ENCODE results near the gene FAM228B. TPM values are rescaled to one million over a fixed set of nuclear protein-coding genes. Genes with fewer than 3 reads are reported as not detected.

FAM228B gene
- total and polyA plus RNA-seq, 2 donors from 2014 or later: 23.2 to 35.2 TPM

GRCh38 chr2:24075915-24076848 lies 47.1 kb upstream of the FAM228B start, which contains the start of gene SF3B6:
SF3B6 (minus strand) TSS chr2:24076326; CDS start chr2:24076229, 97 bp downstream.
- H3K9me3 ChIP-seq (ENCODE audit: control insufficient read depth in 2 of 3, insufficient read depth in 1 of 3, low read length in 3 of 3): no peaks in the 10 kb centered on the region
- no peaks in the 10 kb centered on the region for H3K27me3 ChIP-seq (ENCODE audit: control insufficient read depth, insufficient read depth, low read length)
- FAIRE-seq: peak; percentile 73
- intact Hi-C loops (cut with DNase I): no loop called here
- H3K27ac ChIP-seq (ENCODE audit: low read depth in 2 of 2, low read length in 2 of 2): peak within 1 kb of the TSS; percentile 87 to 97
- TF ChIP-seq, protein P1, sequence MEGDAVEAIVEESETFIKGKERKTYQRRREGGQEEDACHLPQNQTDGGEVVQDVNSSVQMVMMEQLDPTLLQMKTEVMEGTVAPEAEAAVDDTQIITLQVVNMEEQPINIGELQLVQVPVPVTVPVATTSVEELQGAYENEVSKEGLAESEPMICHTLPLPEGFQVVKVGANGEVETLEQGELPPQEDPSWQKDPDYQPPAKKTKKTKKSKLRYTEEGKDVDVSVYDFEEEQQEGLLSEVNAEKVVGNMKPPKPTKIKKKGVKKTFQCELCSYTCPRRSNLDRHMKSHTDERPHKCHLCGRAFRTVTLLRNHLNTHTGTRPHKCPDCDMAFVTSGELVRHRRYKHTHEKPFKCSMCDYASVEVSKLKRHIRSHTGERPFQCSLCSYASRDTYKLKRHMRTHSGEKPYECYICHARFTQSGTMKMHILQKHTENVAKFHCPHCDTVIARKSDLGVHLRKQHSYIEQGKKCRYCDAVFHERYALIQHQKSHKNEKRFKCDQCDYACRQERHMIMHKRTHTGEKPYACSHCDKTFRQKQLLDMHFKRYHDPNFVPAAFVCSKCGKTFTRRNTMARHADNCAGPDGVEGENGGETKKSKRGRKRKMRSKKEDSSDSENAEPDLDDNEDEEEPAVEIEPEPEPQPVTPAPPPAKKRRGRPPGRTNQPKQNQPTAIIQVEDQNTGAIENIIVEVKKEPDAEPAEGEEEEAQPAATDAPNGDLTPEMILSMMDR (IDR thresholded peaks at IDR 0.05; ENCODE audit: borderline replicate concordance, extremely low read depth, insufficient read depth): no peak
- H3K4me3 ChIP-seq (ENCODE audit: low read length in 3 of 3): peak within 1 kb of the TSS; percentile 94 to 100 (median 99)
- H3K4me1 ChIP-seq (ENCODE audit: control insufficient read depth in 2 of 3, insufficient read depth in 2 of 3, low read depth in 1 of 3, low read length in 3 of 3): peaks cover 0 to 5% (median 0%) of the 10 kb centered on the region in 3 donors
- peak; percentile 99 to 100 (median 100) for DNase-seq
- H3K36me3 ChIP-seq (ENCODE audit: control insufficient read depth in 2 of 3, insufficient read depth in 3 of 3, low read length in 3 of 3): peaks cover 5 to 18% (median 7%) of the 10 kb centered on the region in 3 donors
- peak within 1 kb of the TSS; percentile 77 to 92 (median 87) for H3K9ac ChIP-seq (ENCODE audit: low read length in 3 of 3)

GRCh38 chr2:24076849-24077534 lies 46.3 kb upstream of the FAM228B start:
- Histone ChIP-seq H3K9ac (ENCODE audit: low read length in 3 of 3) (peak overlapping the region; percentile 11 to 87 (median 77)), H3K4me1 (ENCODE audit: control insufficient read depth in 2 of 3, insufficient read depth in 2 of 3, low read depth in 1 of 3, low read length in 3 of 3) (peaks cover 0 to 5% (median 0%) of the 10 kb centered on the region in 3 donors), H3K4me3 (ENCODE audit: low read length in 3 of 3) (peak overlapping the region; percentile 67 to 99 (median 94)), H3K9me3 (ENCODE audit: control insufficient read depth in 2 of 3, insufficient read depth in 1 of 3, low read length in 3 of 3) (no peaks in the 10 kb centered on the region), H3K27me3 (ENCODE audit: control insufficient read depth, insufficient read depth, low read length) (no peaks in the 10 kb centered on the region), H3K36me3 (ENCODE audit: control insufficient read depth in 2 of 3, insufficient read depth in 3 of 3, low read length in 3 of 3) (peaks cover 8 to 18% (median 9%) of the 10 kb centered on the region in 3 donors), H3K27ac (ENCODE audit: low read depth in 2 of 2, low read length in 2 of 2) (peak overlapping the region; percentile 87 to 97)
- FAIRE-seq (no peak), DNase-seq (peak in 1 of 5 donors; percentile 53)
- TF ChIP-seq, protein P1 (IDR thresholded peaks at IDR 0.05; ENCODE audit: borderline replicate concordance, extremely low read depth, insufficient read depth): no peak
- intact Hi-C loops (cut with DNase I): no loop called here

DNA sequence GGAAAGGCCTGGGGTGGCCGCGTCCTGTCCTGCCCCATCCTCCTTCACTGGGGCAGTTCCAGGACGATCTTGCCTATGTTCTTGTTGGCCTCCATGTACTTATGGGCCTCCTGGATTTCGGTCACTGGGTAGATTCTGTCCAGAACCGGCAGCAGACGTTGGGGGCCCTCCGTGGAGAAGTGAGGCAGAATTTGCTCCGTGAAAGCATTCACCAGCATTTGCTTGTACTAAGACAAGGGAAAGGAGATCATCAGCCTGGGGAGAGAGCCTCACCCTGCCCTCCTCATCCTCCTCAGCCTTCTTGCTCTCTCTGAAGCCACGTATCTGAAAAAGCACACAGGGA lies 45.8 kb upstream of the FAM228B start:
- FAIRE-seq (no peak), DNase-seq (peak in 1 of 5 donors; percentile 1)
- Histone ChIP-seq H3K27me3 (ENCODE audit: control insufficient read depth, insufficient read depth, low read length) (no peaks in the 10 kb centered on the region), H3K27ac (ENCODE audit: low read depth in 2 of 2, low read length in 2 of 2) (peak overlapping the region; percentile 87 to 97), H3K9me3 (ENCODE audit: control insufficient read depth in 2 of 3, insufficient read depth in 1 of 3, low read length in 3 of 3) (no peaks in the 10 kb centered on the region), H3K9ac (ENCODE audit: low read length in 3 of 3) (peak overlapping the region in 2 of 3 donors; percentile 77 to 87), H3K4me1 (ENCODE audit: control insufficient read depth in 2 of 3, insufficient read depth in 2 of 3, low read depth in 1 of 3, low read length in 3 of 3) (peaks cover 0 to 5% (median 0%) of the 10 kb centered on the region in 3 donors), H3K4me3 (ENCODE audit: low read length in 3 of 3) (peak overlapping the region; percentile 67 to 99 (median 94)), H3K36me3 (ENCODE audit: control insufficient read depth in 2 of 3, insufficient read depth in 3 of 3, low read length in 3 of 3) (peaks cover 9 to 14% (median 12%) of the 10 kb centered on the region in 3 donors)
- TF ChIP-seq, protein P1 (IDR thresholded peaks at IDR 0.05; ENCODE audit: borderline replicate concordance, extremely low read depth, insufficient read depth): no peak
- intact Hi-C loops (cut with DNase I): no loop called here
